H9 (cell line): ENCODE data around the gene OR13G1. TPM values are rescaled to one million over a fixed set of nuclear protein-coding genes. Genes with fewer than 3 reads are reported as not detected.

Experiments
- DNase-seq: peaks from one replicate; pipeline ENCODE4 v3.0.0-alpha.2; 2017
- H2AFZ ChIP-seq: one replicate; pipeline ENCODE4 v1.6.1; 2013; ENCODE audit warnings: mild to moderate bottlenecking, low read length, control low read depth, moderate library complexity
- H2AK5ac ChIP-seq: 2 replicates; pipeline ENCODE4 v1.6.1; 2013; ENCODE audit warnings: low read length, control low read depth, mixed read lengths; ENCODE audit not compliant: insufficient read length
- H2BK120ac ChIP-seq: one replicate; pipeline ENCODE4 v1.6.1; 2013; ENCODE audit warnings: low read depth, mild to moderate bottlenecking, low read length, control low read depth, inconsistent platforms; ENCODE audit not compliant: poor library complexity, severe bottlenecking
- H2BK12ac ChIP-seq: 2 replicates; pipeline ENCODE4 v1.6.1; 2013; ENCODE audit warnings: low read length, control low read depth, mixed read lengths, low read depth; ENCODE audit not compliant: insufficient read length
- H2BK15ac ChIP-seq: 2 replicates; pipeline ENCODE4 v1.6.1; 2013; ENCODE audit warnings: low read depth, low read length, control low read depth
- H2BK20ac ChIP-seq: one replicate; pipeline ENCODE4 v1.6.1; 2013; ENCODE audit warnings: low read depth, mild to moderate bottlenecking, low read length, control low read depth, inconsistent platforms; ENCODE audit not compliant: poor library complexity, severe bottlenecking
- H2BK5ac ChIP-seq: 2 replicates; pipeline ENCODE4 v1.6.1; 2013; ENCODE audit warnings: low read length, control low read depth, mixed read lengths; ENCODE audit not compliant: insufficient read length
- H3K14ac ChIP-seq: 2 replicates; pipeline ENCODE4 v1.6.1; 2013; ENCODE audit warnings: low read length, control low read depth; ENCODE audit not compliant: insufficient read depth
- H3K18ac ChIP-seq: 2 replicates; pipeline ENCODE4 v1.6.1; 2013; ENCODE audit warnings: low read depth, mild to moderate bottlenecking, mixed read lengths, low read length, control low read depth; ENCODE audit not compliant: insufficient read length
- H3K23ac ChIP-seq: 2 replicates; pipeline ENCODE4 v1.6.1; 2013; ENCODE audit warnings: low read length, control low read depth, mixed read lengths, low read depth; ENCODE audit not compliant: insufficient read length
- H3K23me2 ChIP-seq: 2 replicates; pipeline ENCODE4 v1.6.1; 2013; ENCODE audit warnings: low read depth, mild to moderate bottlenecking, mixed read lengths, low read length, control low read depth; ENCODE audit not compliant: insufficient read length, poor library complexity, severe bottlenecking
- H3K27ac ChIP-seq: 2 replicates; pipeline ENCODE4 v1.5.1; 2013; ENCODE audit warnings: low read length, control low read depth, mixed read lengths, low read depth; ENCODE audit not compliant: insufficient read length
- H3K27me3 ChIP-seq: 2 replicates; pipeline ENCODE4 v1.6.1; 2013; ENCODE audit warnings: low read length, control low read depth, inconsistent platforms; ENCODE audit not compliant: insufficient read depth
- H3K4ac ChIP-seq: 2 replicates; pipeline ENCODE4 v1.6.1; 2013; ENCODE audit warnings: low read depth, mild to moderate bottlenecking, control low read depth, inconsistent platforms, low read length, moderate library complexity
- H3K4me1 ChIP-seq: 2 replicates; pipeline ENCODE4 v1.6.1; 2013; ENCODE audit warnings: low read length, control low read depth, inconsistent platforms; ENCODE audit not compliant: insufficient read depth
- H3K4me2 ChIP-seq: 2 replicates; pipeline ENCODE4 v1.6.1; 2013; ENCODE audit warnings: low read length, control low read depth, mixed read lengths; ENCODE audit not compliant: insufficient read length, insufficient read depth
- H3K56ac ChIP-seq: 2 replicates; pipeline ENCODE4 v1.6.1; 2013; ENCODE audit warnings: low read depth, mild to moderate bottlenecking, mixed read lengths, low read length, control low read depth; ENCODE audit not compliant: insufficient read length
- H3K79me1 ChIP-seq: 2 replicates; pipeline ENCODE4 v1.6.1; 2013; ENCODE audit warnings: low read depth, mild to moderate bottlenecking, moderate library complexity, low read length, control low read depth, inconsistent platforms; ENCODE audit not compliant: insufficient read depth, poor library complexity, severe bottlenecking
- H3K79me2 ChIP-seq: 2 replicates; pipeline ENCODE4 v1.6.1; 2013; ENCODE audit warnings: low read length, control low read depth, inconsistent platforms; ENCODE audit not compliant: insufficient read depth
- H3K9ac ChIP-seq: 2 replicates; pipeline ENCODE4 v1.6.1; 2013; ENCODE audit warnings: low read length, control low read depth, mixed read lengths; ENCODE audit not compliant: insufficient read length; ENCODE audit errors: extremely low read depth
- H3K9me3 ChIP-seq: one replicate; pipeline ENCODE4 v1.6.1; 2013; ENCODE audit warnings: low read depth, low read length, inconsistent platforms; ENCODE audit not compliant: control insufficient read depth
- H3T11ph ChIP-seq: one replicate; pipeline ENCODE4 v1.6.1; 2013; ENCODE audit warnings: mild to moderate bottlenecking, low read length, control low read depth, inconsistent platforms
- H4K20me1 ChIP-seq: one replicate; pipeline ENCODE4 v1.6.1; 2013; ENCODE audit not compliant: control insufficient read depth, insufficient read length, insufficient read depth
- H4K5ac ChIP-seq: 2 replicates; pipeline ENCODE4 v1.6.1; 2013; ENCODE audit warnings: low read depth, mild to moderate bottlenecking, mixed read lengths, low read length, control low read depth; ENCODE audit not compliant: insufficient read length
- H4K8ac ChIP-seq: replicated peaks from 2 replicates; pipeline ENCODE4 v1.6.1; 2013; ENCODE audit warnings: low read length, control low read depth, mixed read lengths, low read depth; ENCODE audit not compliant: insufficient read length
- H4K91ac ChIP-seq: 2 replicates; pipeline ENCODE4 v1.6.1; 2013; ENCODE audit warnings: low read depth, mild to moderate bottlenecking, moderate library complexity, mixed read lengths, low read length, control low read depth; ENCODE audit not compliant: insufficient read length
- H3K27ac Mint-ChIP-seq, 3 experiments: 2 replicates in 2 of 3; 3 replicates in 1 of 3; pipeline ENCODE4 v1.8.0; 2020 to 2021; ENCODE audit warnings: mixed read lengths in 3 of 3, mild to moderate bottlenecking in 1 of 3, moderate library complexity in 1 of 3
- H3K27me3 Mint-ChIP-seq: 2 replicates; pipeline ENCODE4 v1.8.0; 2021; ENCODE audit warnings: low read depth, mild to moderate bottlenecking, moderate library complexity, mixed read lengths
- H3K36me3 Mint-ChIP-seq, 3 experiments: 2 replicates in 2 of 3; 3 replicates in 1 of 3; pipeline ENCODE4 v1.8.0; 2020 to 2021; ENCODE audit warnings: low read depth in 3 of 3, mixed read lengths in 3 of 3; ENCODE audit not compliant: insufficient read depth in 1 of 3
- H3K4me1 Mint-ChIP-seq, 2 experiments: 2 replicates each; pipeline ENCODE4 v1.8.0; 2020; ENCODE audit warnings: mixed read lengths in 2 of 2
- H3K4me3 Mint-ChIP-seq, 2 experiments: 2 replicates in 1 of 2; 3 replicates in 1 of 2; pipeline ENCODE4 v1.8.0; 2020 to 2021; ENCODE audit warnings: mild to moderate bottlenecking in 2 of 2, mixed read lengths in 2 of 2, moderate library complexity in 1 of 2
- H3K9me3 Mint-ChIP-seq, 2 experiments: 2 replicates in 1 of 2; 3 replicates in 1 of 2; pipeline ENCODE4 v1.8.0; 2020; ENCODE audit warnings: mild to moderate bottlenecking in 2 of 2, mixed read lengths in 2 of 2, moderate library complexity in 1 of 2
- WGBS: extraction: QIAGEN DNeasy Blood & Tissue Kit; methylation state at CpG from one replicate; pipeline ENCODE4 v1.1.7; 2013; ENCODE audit warnings: missing lambda C conversion rate, low lambda C conversion rate, mixed read lengths; ENCODE audit not compliant: insufficient read length; ENCODE audit errors: extremely low coverage; 5-methylcytosine and 5-hydroxymethylcytosine counted together
- total RNA-seq: library from RNA; stranded (reverse); gene quantifications from 2 replicates; pipeline ENCODE4 v1.2.1, GENCODE V29; 2021
- TF ChIP-seq, protein P1 (sequence below): fragments of 200-600 bp; sonication (generic); conservative IDR thresholded peaks from 3 replicates; pipeline ENCODE4 v1.8.0; 2021; ENCODE audit warnings: antibody characterized with exemption, mild to moderate bottlenecking

Gene OR13G1
- total RNA-seq, 1 experiment from 2014 or later, result not detected

DNA sequence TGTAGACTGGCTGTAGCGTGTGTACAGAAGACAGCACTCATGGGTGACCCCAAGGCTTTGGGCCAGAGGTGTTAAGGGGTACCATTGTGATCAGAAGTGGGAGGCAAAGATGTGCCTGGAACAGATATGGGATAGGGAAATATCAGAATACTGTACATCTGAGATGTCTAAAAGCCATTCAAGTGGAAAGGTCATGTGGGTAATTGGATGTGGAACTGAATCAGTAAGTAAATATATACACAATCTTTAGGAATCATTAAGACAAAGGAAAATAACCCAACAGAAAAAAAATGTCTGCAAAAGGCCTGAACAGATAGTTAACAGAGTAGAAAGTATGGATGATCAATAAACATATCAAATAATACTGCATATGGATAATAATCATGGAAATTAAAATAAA lies 26.5 kb downstream of the OR13G1 start:
- Histone ChIP-seq H2AK5ac (no peak overlapping the region), H2BK5ac (no peak overlapping the region), H2BK20ac (no peak overlapping the region), H3K4me2 (no peak overlapping the region), H3K18ac (no peak overlapping the region), H2BK15ac (no peak overlapping the region), H3K9me3 (no peaks in the 10 kb centered on the region), H3K9ac (no peak overlapping the region), H2BK120ac (no peak overlapping the region), H3K23ac (no peak overlapping the region), H3K27ac (no peak overlapping the region), H3K56ac (no peak overlapping the region), H4K8ac (no peak overlapping the region), H3K27me3 (no peaks in the 10 kb centered on the region; the same call in 1 of the 2 replicates), H3K4me1 (peaks cover 3% of the 10 kb centered on the region; the same call in 1 of the 2 replicates), H3T11ph (no peak overlapping the region), H3K79me1 (no peaks in the 10 kb centered on the region), H4K5ac (no peak overlapping the region), H4K20me1 (no peaks in the 10 kb centered on the region), H4K91ac (no peak overlapping the region), H3K14ac (no peak overlapping the region), H3K4ac (no peak overlapping the region), H3K23me2 (no peaks in the 10 kb centered on the region), H3K79me2 (no peaks in the 10 kb centered on the region), H2AFZ (no peak overlapping the region), H2BK12ac (no peak overlapping the region)
- peaks cover 21% of the 10 kb centered on the region for H3K27me3 Mint-ChIP-seq
- TF ChIP-seq, protein P1, sequence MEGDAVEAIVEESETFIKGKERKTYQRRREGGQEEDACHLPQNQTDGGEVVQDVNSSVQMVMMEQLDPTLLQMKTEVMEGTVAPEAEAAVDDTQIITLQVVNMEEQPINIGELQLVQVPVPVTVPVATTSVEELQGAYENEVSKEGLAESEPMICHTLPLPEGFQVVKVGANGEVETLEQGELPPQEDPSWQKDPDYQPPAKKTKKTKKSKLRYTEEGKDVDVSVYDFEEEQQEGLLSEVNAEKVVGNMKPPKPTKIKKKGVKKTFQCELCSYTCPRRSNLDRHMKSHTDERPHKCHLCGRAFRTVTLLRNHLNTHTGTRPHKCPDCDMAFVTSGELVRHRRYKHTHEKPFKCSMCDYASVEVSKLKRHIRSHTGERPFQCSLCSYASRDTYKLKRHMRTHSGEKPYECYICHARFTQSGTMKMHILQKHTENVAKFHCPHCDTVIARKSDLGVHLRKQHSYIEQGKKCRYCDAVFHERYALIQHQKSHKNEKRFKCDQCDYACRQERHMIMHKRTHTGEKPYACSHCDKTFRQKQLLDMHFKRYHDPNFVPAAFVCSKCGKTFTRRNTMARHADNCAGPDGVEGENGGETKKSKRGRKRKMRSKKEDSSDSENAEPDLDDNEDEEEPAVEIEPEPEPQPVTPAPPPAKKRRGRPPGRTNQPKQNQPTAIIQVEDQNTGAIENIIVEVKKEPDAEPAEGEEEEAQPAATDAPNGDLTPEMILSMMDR, result no peak
- H3K4me1 Mint-ChIP-seq, result peaks cover 13 to 22% of the 10 kb centered on the region in 2 experiments
- H3K4me3 Mint-ChIP-seq, result no peak overlapping the region
- DNase-seq, result no peak
- H3K27ac Mint-ChIP-seq, result no peak overlapping the region
- no CpG with 5 or more reads among the region's 1 CpG for WGBS
- H3K9me3 Mint-ChIP-seq, result no peaks in the 10 kb centered on the region
- H3K36me3 Mint-ChIP-seq, result no peaks in the 10 kb centered on the region; a peak in 1 of 7 replicates
